SK-N-SH (cell line): Measurements from ENCODE around the gene UNC45A.

Experiments used
- EP300 ChIP-seq, 2 experiments: IDR thresholded peaks; 2 replicates each; pipeline versions ENCODE4 v1.4.0 to v1.6.1; 2012; ENCODE audit warnings: borderline replicate concordance in 1 of 2, low read depth in 1 of 2, low read length in 1 of 2
- POLR2AphosphoS5 ChIP-seq: IDR thresholded peaks from 2 replicates; pipeline ENCODE4 v1.6.1; 2012; ENCODE audit warnings: low read depth, low read length
- TAF1 ChIP-seq: IDR thresholded peaks from 2 replicates; pipeline ENCODE4 v1.6.1; 2012; ENCODE audit warnings: low read depth, mild to moderate bottlenecking, low read length, moderate library complexity, borderline replicate concordance
- TCF12 ChIP-seq: IDR thresholded peaks from 2 replicates; pipeline ENCODE4 v1.4.0; 2012
- YY1 ChIP-seq: IDR thresholded peaks from 2 replicates; pipeline ENCODE4 v1.4.0; 2012; ENCODE audit warnings: low read depth, mild to moderate bottlenecking
- TF ChIP-seq, protein P1 (sequence below): IDR thresholded peaks from 2 replicates; pipeline ENCODE4 v1.4.0; 2012; ENCODE audit warnings: low read depth
- TF ChIP-seq, protein P2 (sequence below): fragments of 150-350 bp; IDR thresholded peaks from 2 replicates; pipeline ENCODE4 v1.6.1; 2017; ENCODE audit warnings: antibody characterized with exemption, low read length, low read depth, borderline replicate concordance
- TF ChIP-seq, protein P3 (sequence below): fragments of 200-600 bp; sonication (generic); IDR thresholded peaks from 2 replicates; pipeline ENCODE4 v1.6.1; 2017; ENCODE audit warnings: antibody characterized with exemption, mild to moderate bottlenecking, moderate library complexity
- TF ChIP-seq, protein P4 (sequence below): IDR thresholded peaks from 2 replicates; pipeline ENCODE4 v1.4.0; 2012; ENCODE audit warnings: low read depth, borderline replicate concordance
- TF ChIP-seq, protein P5 (sequence below): fragments of 150-350 bp; IDR thresholded peaks from 2 replicates; pipeline ENCODE4 v1.6.1; 2016; ENCODE audit warnings: mild to moderate bottlenecking, low read depth, low read length

DNA sequence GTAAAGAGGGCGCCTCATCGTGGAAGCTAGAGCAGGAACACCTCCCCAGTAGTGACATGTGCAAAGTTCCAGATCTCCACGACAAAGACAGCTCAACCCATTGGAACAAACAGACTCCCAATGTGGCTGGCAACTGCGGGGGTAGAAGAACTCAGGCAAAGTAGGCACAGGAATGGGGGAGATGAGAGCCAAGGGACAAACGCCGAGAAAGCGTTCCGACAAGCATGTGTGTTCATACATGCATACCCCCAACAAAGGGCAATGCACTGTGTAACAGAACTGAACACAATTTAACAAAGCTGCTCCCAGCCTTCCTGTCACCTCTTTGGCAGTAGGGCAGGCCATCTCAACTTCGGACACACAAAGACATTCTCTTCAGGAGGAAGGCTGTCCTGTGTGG, 31.2 kb downstream of the UNC45A start:
- TF ChIP-seq, protein P1, sequence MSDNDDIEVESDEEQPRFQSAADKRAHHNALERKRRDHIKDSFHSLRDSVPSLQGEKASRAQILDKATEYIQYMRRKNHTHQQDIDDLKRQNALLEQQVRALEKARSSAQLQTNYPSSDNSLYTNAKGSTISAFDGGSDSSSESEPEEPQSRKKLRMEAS = no peak
- TF ChIP-seq TCF12 (no peak), EP300 (IDR thresholded peaks at IDR 0.05; ENCODE audit: borderline replicate concordance in 1 of 2, low read depth in 1 of 2, low read length in 1 of 2) (no peak), POLR2AphosphoS5 (no peak), YY1 (no peak), TAF1 (no peak)
- TF ChIP-seq, protein P2, sequence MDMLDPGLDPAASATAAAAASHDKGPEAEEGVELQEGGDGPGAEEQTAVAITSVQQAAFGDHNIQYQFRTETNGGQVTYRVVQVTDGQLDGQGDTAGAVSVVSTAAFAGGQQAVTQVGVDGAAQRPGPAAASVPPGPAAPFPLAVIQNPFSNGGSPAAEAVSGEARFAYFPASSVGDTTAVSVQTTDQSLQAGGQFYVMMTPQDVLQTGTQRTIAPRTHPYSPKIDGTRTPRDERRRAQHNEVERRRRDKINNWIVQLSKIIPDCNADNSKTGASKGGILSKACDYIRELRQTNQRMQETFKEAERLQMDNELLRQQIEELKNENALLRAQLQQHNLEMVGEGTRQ = no peak
- TF ChIP-seq, protein P3, sequence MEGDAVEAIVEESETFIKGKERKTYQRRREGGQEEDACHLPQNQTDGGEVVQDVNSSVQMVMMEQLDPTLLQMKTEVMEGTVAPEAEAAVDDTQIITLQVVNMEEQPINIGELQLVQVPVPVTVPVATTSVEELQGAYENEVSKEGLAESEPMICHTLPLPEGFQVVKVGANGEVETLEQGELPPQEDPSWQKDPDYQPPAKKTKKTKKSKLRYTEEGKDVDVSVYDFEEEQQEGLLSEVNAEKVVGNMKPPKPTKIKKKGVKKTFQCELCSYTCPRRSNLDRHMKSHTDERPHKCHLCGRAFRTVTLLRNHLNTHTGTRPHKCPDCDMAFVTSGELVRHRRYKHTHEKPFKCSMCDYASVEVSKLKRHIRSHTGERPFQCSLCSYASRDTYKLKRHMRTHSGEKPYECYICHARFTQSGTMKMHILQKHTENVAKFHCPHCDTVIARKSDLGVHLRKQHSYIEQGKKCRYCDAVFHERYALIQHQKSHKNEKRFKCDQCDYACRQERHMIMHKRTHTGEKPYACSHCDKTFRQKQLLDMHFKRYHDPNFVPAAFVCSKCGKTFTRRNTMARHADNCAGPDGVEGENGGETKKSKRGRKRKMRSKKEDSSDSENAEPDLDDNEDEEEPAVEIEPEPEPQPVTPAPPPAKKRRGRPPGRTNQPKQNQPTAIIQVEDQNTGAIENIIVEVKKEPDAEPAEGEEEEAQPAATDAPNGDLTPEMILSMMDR = no peak
- TF ChIP-seq, protein P4, sequence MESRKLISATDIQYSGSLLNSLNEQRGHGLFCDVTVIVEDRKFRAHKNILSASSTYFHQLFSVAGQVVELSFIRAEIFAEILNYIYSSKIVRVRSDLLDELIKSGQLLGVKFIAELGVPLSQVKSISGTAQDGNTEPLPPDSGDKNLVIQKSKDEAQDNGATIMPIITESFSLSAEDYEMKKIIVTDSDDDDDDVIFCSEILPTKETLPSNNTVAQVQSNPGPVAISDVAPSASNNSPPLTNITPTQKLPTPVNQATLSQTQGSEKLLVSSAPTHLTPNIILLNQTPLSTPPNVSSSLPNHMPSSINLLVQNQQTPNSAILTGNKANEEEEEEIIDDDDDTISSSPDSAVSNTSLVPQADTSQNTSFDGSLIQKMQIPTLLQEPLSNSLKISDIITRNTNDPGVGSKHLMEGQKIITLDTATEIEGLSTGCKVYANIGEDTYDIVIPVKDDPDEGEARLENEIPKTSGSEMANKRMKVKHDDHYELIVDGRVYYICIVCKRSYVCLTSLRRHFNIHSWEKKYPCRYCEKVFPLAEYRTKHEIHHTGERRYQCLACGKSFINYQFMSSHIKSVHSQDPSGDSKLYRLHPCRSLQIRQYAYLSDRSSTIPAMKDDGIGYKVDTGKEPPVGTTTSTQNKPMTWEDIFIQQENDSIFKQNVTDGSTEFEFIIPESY = no peak
- TF ChIP-seq, protein P5, sequence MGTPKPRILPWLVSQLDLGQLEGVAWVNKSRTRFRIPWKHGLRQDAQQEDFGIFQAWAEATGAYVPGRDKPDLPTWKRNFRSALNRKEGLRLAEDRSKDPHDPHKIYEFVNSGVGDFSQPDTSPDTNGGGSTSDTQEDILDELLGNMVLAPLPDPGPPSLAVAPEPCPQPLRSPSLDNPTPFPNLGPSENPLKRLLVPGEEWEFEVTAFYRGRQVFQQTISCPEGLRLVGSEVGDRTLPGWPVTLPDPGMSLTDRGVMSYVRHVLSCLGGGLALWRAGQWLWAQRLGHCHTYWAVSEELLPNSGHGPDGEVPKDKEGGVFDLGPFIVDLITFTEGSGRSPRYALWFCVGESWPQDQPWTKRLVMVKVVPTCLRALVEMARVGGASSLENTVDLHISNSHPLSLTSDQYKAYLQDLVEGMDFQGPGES = no peak
